GM19025 (cell line): ENCODE measurements around the gene MYO7B.

Experiments used
- ATAC-seq: cut with Tn5 transposase; IDR thresholded peaks from one replicate; pipeline ENCODE4 v1.9.1; 2021; ENCODE audit warnings: mild to moderate bottlenecking, low read depth, moderate library complexity; ENCODE audit not compliant: unreplicated experiment

Gene MYO7B

GRCh38 chr2:127604986-127605385, 69.5 kb downstream of the MYO7B start:
- ATAC-seq, result no peak

DNA sequence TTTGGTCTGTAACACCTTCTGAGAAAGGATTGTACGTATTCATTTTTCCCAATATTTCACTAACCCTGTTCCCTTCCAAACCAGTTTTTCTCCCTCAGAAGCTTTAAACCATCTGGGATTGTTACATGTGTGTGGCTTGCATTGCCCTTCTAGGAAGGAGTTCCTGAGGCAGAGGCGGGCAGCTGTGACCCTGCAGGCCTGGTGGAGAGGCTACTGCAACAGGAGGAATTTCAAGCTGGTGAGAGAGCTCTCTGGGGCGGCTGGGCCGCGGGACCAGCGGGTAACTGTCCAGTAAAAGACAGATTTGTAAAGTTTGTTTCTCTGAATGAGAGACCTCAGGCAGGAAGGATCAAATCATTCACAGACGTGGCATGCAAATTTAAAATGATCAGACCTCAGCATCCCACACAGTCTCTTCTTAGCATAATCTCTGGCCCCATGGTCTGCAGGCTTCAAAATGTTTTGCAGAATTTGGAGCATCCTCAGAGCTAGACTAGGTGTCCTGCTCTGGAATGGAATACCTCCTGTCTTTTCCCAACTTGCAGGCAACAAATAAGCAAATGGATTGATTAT, 70.3 kb downstream of the MYO7B start:
- ATAC-seq, result no peak

DNA sequence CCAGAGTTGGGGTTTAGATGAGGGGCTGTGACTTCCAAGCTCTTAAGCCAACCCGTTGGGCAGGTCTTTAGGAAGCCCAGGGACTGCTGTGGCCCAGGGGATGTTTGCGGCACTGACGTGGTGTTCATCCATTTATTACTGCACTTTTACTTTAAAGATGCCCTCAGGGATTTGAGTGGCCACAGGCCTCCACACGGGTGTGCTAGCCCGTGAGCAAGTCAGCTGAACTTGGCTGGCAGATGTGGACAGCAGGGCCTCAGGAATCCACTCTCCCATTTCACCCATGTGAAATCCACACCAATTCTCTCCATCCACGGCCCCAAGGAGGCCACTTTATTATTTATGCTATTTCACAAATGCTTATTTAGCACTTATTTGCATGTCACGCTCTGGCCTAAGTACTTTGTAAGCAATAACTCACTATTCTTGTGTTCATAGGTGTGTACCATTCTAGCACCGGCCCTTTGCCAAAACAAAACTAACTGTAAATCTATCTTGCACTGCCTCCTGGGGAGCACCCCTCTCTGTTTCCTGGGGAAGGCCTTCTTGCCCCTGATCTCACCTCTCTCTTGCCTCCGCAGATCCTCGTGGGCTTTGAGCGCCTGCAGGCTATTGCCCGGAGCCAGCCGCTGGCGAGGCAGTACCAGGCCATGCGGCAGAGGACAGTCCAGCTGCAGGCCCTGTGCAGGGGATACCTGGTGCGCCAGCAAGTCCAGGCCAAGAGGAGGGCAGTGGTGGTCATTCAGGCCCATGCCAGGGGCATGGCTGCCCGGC, 71.3 kb downstream of the MYO7B start:
- ATAC-seq, result no peak

- no peak for ATAC-seq
Measured at GRCh38 chr2:127607399-127607908, 72.0 kb downstream of the MYO7B start.

- no peak for ATAC-seq
Measured at GRCh38 chr2:127608061-127609030, 72.9 kb downstream of the MYO7B start.

DNA sequence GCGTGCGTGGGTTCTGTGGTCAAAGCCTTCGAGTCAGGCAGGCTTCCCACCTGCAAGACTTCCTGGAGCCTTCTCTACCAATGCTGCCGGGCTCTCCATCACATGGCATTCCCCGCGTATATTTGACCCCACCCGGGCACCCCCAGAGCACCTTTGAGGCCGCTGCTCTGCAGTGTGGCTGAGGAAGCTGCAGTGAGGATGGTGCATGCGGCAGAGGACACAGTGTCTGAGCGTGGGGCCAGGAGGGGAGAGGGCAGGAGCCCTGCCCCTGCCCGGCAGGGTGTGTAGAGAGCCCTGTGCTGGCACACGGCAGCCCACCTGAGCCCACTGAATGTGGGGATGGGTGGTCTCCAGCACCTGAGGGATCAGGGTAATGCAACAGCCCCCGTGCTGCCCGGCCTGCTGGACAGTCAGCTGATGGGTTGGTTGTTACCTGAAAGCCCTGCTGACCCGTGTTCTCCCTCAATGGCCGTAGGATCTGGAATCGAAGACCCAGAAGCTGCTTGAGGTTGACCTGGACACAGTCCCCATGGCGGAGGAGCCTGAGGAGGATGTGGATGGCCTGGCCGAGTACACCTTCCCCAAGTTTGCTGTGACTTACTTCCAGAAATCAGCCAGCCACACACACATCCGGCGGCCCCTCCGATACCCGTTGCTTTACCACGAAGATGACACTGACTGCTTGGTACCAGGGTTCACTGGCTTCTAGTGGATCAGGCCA, 73.7 kb downstream of the MYO7B start:
- no peak for ATAC-seq

DNA sequence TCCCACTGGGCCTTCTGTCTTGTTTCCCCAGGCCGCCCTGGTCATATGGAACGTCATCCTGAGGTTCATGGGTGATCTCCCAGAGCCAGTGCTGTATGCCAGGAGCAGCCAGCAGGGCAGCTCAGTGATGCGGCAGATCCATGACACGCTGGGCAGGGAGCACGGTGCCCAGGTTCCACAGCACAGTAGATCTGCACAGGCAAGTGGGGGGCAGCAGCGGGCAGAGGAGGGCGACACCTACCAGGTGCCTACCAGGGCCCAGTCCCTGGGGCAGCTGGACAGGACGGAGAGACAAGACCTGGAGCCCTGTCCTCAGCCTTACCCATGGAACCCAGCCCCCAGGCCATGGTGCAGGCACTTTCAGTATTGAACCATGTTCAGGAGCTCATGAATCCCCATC, 74.3 kb downstream of the MYO7B start:
- no peak for ATAC-seq

DNA sequence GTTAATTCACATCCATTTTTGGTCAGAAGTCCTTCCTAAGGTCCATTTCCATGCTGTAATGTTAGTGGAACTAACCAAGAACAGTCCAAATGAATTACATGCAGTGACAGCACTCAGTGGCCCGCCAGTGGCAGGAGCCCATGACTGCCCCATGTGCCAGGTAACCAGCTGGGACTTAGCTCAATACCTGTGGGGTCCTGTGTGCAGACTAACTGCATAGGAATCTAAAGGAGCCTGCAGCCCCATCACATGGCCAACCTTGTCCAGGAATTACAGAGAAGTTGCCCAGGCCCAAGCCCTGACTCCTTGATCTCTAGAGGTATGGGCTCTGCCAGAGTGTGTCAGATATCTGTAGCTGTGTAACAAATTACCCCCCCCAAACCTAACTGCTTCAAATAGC, 75.1 kb downstream of the MYO7B start:
- no peak for ATAC-seq

DNA sequence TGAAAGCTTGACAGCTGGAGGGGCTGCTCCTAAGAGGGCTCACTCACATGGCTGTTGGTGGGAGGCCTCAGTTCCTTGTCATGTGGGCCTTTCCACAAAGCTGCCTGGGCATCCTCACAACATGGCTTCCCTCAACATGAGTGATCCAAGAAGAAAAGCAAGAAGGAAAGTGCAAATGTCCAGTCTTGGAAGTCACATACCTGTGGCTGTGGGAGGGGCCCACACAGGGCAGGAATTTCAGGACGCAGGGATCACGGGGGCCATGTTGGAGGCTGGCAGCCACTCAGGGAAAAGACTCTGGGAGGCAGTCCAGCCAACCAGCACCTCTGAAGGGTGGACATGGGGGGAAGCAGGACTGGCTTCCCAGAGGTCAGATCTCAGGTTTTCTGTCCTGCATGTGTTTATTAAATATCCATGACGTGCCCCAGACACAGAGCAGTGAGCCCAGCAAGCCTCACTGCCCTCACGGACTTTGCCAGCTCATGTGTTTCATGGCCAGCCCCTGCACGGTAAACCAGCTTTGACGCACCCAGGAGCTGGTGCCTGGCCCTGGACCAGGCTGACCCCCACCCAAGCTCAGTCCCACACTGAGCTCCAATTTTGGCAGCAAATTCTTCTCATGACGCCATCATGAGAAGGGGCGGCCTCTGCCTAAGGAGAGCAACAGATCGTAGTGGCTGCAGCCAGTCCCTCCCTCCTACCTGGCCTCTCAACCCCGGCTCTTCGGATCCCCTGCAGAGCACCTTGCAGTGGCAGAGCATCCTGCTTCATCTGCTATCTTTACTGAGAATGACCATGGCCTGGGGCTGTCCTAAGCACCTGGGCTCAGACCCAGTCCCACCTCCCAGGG, 75.8 kb downstream of the MYO7B start:
- no peak for ATAC-seq

GRCh38 chr2:127612111-127612822, 76.8 kb downstream of the MYO7B start:
- no peak for ATAC-seq

DNA sequence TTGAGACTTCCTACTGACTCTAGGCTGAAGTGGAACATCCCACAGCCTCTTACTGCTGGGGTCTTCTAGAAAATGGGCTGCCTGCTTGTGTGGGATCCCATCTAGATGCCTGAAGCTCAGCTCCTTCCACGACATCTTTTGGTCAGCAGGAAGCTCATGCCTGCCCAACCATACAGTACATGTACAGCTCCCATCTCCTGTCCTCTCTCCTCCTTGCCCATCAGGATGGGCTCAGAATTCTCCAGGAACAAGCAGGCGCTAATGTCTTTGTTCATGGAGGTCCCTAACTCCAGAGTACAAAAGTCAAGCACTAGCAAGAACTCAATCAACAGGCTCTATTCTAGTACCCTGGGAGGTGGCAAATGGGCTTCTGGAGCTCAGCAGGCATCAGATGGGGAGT, 78.8 kb downstream of the MYO7B start:
- no peak for ATAC-seq

- no peak for ATAC-seq
Measured at GRCh38 chr2:127614731-127615130, 79.2 kb downstream of the MYO7B start.

DNA sequence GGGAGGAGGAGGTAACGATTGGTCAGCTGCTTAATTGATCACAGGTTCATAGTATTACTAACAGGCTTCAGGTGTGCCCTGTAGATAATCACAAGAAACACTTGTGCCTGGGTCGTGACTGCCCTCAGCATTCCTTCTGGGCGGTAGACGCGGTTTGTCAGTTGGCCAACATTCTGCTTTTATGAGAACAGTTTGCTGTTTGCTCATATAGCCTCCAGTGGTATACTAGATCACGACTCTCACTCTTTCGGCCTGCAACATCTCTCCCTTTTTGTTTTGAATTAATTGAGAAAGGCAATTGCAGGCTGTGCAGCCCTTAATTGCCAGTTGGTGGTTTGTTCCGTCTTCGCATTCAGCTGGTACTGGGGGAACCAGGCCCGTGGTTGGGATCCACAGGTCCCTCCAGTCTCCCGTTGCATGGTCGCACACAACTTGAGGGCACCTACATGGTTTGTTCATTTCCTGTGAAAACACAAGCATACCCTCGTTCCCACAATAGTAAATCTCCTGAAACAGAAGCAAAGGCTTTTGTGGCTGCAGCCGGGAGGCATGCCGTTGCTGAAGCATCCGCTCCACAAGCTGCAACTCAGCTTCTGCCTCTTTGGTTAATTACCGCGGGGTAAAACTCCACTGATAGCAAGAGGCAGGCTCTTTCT, 80.2 kb downstream of the MYO7B start:
- ATAC-seq, result no peak

- no peak for ATAC-seq
Measured at GRCh38 chr2:127618551-127619202, 83.2 kb downstream of the MYO7B start.

DNA sequence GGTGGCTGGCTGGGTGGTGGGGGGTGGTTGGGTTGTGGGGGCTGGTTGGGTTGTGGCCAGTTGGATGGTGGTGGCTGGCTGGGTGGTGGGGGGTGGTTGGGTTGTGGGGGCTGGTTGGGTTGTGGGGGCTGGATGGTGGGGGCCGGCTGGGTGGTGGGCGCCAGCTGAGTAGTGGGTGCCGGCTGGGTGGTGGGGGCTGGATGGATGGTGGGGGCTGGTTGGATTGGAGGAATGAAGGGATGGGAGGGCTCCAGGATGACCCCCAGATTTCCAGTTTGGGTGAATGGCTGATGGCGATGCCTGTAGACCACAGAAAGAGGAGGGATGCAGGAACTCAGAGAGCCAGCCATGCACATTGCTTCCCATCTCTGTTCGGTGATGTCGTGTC, 83.7 kb downstream of the MYO7B start:
- ATAC-seq, result no peak

- no peak for ATAC-seq
Measured at GRCh38 chr2:127619877-127620705, 84.6 kb downstream of the MYO7B start.

GRCh38 chr2:127620866-127621265, 85.4 kb downstream of the MYO7B start:
- ATAC-seq, result no peak
